PFSK-1 (cell line): ENCODE results near the gene ZNF22.

Experiments
- FOXP2 ChIP-seq: optimal IDR thresholded peaks from 2 replicates; pipeline ENCODE3; 2011; ENCODE audit warnings: borderline replicate concordance, control low read depth, inconsistent platforms; ENCODE audit not compliant: insufficient read depth; ENCODE audit errors: extremely low read length, extremely low read depth
- POLR2AphosphoS5 ChIP-seq: IDR thresholded peaks from 2 replicates; pipeline ENCODE4 v1.6.1; 2012; ENCODE audit warnings: low read depth, mild to moderate bottlenecking, control low read depth, low read length, moderate library complexity
- SIN3A ChIP-seq: IDR thresholded peaks from 2 replicates; pipeline ENCODE4 v1.6.1; 2012; ENCODE audit warnings: mild to moderate bottlenecking, low read length, moderate library complexity, borderline replicate concordance; ENCODE audit not compliant: insufficient read depth
- TAF1 ChIP-seq: IDR thresholded peaks from 2 replicates; pipeline ENCODE4 v1.6.1; 2012; ENCODE audit warnings: low read length, control low read depth, borderline replicate concordance; ENCODE audit not compliant: insufficient read depth
- TF ChIP-seq, protein P1 (sequence below), 2 experiments: IDR thresholded peaks; 2 replicates each; pipeline versions ENCODE4 v1.6.1 to v1.8.0; 2011 to 2012; ENCODE audit warnings: low read depth in 2 of 2, low read length in 2 of 2, control low read depth in 1 of 2, inconsistent platforms in 1 of 2, mild to moderate bottlenecking in 1 of 2, moderate library complexity in 1 of 2; ENCODE audit not compliant: insufficient read depth in 1 of 2

The ZNF22 gene

DNA sequence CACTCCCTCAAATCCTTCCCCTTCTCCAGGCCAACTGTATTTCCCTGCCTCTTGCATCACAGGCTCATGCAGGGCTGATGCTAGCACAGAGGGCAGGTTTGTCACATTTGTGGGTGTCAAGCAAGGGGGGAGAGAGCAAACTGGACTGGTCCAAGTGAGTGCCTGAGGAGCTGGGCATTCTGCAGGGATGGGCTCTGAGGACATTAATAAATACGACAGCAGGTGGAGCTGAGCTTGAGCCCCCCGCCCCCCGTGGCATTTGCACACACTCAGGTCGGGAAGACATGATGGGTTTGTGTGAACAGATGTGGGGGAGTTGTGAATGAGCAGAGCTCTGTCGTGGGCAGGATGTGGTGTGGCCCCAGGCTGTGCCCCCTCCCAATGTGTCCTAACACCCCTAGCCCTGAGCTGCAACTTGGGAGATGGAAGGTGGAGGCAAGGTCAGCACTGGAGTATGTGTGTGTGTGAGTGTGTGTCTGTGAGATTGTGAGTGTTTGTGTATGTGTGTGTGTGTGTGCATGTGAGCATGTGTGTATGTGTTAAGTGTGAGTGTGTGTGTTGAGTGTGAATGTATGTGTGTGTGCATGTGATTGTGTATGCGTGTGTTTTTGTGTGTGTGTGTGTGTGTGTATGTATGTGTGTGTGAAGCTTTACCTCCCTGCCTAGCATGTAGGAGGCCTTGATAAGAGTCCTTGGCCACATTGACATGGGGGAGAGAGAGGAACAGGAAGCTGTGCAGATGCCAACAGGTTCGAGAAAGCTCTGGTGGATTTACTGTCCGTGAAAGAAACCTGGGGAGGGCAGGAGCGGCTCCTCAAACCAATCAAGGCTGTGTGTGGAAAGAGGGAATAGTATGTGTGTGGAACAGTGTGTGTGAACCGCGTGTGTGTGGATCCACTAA is 32.0 kb upstream of the ZNF22 start:
- TF ChIP-seq, protein P1, sequence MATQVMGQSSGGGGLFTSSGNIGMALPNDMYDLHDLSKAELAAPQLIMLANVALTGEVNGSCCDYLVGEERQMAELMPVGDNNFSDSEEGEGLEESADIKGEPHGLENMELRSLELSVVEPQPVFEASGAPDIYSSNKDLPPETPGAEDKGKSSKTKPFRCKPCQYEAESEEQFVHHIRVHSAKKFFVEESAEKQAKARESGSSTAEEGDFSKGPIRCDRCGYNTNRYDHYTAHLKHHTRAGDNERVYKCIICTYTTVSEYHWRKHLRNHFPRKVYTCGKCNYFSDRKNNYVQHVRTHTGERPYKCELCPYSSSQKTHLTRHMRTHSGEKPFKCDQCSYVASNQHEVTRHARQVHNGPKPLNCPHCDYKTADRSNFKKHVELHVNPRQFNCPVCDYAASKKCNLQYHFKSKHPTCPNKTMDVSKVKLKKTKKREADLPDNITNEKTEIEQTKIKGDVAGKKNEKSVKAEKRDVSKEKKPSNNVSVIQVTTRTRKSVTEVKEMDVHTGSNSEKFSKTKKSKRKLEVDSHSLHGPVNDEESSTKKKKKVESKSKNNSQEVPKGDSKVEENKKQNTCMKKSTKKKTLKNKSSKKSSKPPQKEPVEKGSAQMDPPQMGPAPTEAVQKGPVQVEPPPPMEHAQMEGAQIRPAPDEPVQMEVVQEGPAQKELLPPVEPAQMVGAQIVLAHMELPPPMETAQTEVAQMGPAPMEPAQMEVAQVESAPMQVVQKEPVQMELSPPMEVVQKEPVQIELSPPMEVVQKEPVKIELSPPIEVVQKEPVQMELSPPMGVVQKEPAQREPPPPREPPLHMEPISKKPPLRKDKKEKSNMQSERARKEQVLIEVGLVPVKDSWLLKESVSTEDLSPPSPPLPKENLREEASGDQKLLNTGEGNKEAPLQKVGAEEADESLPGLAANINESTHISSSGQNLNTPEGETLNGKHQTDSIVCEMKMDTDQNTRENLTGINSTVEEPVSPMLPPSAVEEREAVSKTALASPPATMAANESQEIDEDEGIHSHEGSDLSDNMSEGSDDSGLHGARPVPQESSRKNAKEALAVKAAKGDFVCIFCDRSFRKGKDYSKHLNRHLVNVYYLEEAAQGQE (IDR thresholded peaks at IDR 0.05; ENCODE audit: insufficient read depth in 1 of 2, low read depth in 2 of 2, low read length in 2 of 2): no peak

DNA sequence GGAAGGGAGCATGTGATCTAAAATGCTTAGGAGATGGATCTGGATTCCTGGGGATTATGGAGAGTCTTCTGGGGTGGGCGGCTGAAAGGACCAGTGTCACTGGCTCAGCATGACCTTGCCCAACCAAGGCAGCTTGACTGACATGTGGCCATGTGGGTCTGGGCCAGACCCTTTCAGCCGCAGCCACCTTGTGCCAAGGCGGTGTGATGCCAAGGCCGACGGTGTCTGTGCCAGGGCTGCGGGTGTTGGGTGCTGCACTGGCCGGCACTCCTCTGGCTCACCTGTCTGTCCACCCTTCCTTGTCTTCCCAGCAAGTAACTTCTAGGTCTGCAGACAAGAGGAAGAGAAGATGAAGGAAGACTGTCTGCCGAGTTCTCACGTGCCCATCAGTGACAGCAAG is 30.9 kb upstream of the ZNF22 start:
- no peak for TF ChIP-seq FOXP2
- TF ChIP-seq, protein P1 (IDR thresholded peaks at IDR 0.05; ENCODE audit: insufficient read depth in 1 of 2, low read depth in 2 of 2, low read length in 2 of 2): no peak

DNA sequence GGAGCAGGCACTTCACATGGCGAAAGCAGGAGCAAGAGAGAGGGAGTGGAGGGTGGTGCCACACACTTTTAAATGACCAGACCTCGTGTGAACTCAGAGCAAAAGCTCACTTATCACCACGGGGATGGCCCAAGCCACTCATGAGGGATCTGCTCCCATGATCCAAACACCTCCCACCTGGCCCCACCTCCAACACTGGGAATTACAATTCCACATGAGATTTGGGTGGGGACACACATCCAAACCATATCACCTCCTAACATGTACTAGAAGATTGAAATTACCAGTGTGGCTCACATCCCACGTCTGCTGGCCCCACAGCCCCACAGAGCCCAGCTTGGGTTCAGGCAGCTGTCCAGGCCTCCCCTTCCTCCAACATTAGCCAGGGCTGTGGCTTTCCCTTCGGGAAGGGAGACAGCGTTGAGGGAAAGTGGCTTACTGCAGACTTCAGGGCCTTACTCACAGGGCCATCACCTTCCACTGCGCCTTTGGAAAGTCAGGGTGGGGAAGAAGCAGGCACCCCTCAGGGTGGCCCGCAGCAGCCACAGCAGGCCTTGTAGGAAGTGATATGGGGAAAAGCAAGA is 29.8 kb upstream of the ZNF22 start:
- no peak for TF ChIP-seq POLR2AphosphoS5

DNA sequence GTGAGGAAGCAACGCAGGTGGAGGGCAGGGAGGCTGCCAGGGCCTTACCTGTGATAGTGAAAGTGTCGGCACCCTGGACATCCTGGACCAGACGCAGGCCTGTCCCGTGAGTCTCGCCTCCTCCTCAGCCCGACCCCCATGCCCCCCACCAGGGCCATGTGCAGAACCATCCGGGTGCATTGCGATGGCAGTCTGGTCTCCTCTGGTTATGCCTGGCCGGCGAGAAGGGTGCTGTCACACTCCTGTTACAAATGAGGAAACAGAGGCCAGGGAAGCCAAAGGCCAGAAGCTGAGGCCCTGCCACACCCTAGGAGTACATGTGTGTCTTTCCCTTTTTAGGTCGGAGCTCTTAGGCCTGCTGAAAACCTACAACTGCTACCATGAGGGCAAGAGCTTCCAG is 29.3 kb upstream of the ZNF22 start:
- TF ChIP-seq SIN3A: no peak
- TF ChIP-seq, protein P1 (IDR thresholded peaks at IDR 0.05; ENCODE audit: insufficient read depth in 1 of 2, low read depth in 2 of 2, low read length in 2 of 2): no peak
- TF ChIP-seq FOXP2: no peak
- TF ChIP-seq POLR2AphosphoS5: no peak
- TF ChIP-seq TAF1: no peak

DNA sequence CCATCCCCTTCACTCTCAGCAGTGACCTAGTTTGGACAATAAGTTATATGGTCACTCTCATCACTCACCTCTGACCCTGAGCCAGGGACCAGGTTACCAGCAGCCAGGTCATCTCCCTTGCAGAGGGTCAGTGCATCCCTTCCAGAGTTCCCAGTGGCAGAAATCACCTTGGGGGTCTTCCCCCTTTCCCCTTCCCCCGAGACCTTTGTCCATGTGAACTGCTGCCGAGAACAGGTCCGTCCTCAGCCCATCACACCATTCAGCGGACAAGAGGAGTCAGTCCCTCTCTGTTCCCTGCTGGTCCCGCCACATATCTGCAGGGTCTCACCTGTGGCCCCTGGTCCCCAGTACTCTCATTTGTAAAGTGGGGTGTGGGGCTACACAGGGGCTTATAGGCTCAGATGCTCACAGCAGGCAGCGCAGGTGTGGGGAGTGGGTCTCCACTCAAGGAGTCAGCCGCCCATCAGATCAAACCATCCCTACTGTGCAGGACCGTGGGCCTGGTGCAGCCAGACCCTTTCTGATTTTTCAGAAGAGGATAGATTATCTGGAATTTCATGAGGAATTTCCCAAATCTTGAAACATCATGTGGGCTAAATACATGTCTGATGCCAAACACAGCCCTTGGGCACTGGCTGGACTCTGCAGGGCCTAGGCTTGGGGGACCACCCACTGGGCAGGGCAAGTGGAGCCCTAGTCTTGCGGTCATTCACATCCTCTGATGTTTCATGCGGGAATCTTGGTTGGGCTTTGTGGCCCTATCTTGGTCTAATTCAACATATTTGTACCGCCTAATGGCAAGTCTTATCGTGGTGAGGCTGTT is 28.6 kb upstream of the ZNF22 start:
- TF ChIP-seq, protein P1 (IDR thresholded peaks at IDR 0.05; ENCODE audit: insufficient read depth in 1 of 2, low read depth in 2 of 2, low read length in 2 of 2): no peak
- no peak for TF ChIP-seq SIN3A
- TF ChIP-seq TAF1: no peak
- no peak for TF ChIP-seq FOXP2
- no peak for TF ChIP-seq POLR2AphosphoS5
